GM23248 (cell line): Measurements from ENCODE around the gene BHLHE41. TPM values are rescaled to one million over a fixed set of nuclear protein-coding genes. Genes with fewer than 3 reads are reported as not detected.

Experiments
- DNase-seq: peaks from one replicate; pipeline ENCODE4 v3.0.0-alpha.2; 2015
- H2AFZ ChIP-seq: fragments of 200-600 bp; sonication (generic); 2 replicates; pipeline ENCODE4 v1.6.1; 2016; ENCODE audit warnings: antibody characterized with exemption
- H3F3A ChIP-seq: fragments of 200-600 bp; sonication (generic); 2 replicates; pipeline ENCODE4 v1.6.1; 2016; ENCODE audit warnings: mild to moderate bottlenecking, antibody characterized with exemption, mixed run types; ENCODE audit not compliant: insufficient read depth
- H3K27ac ChIP-seq: fragments of 200-600 bp; sonication (generic); 2 replicates; pipeline ENCODE4 v1.5.1; 2016; ENCODE audit warnings: mild to moderate bottlenecking
- H3K27me3 ChIP-seq: fragments of 200-600 bp; sonication (generic); replicated peaks from 2 replicates; pipeline ENCODE4 v1.6.1; 2016; ENCODE audit warnings: mild to moderate bottlenecking; ENCODE audit not compliant: insufficient read depth
- H3K36me3 ChIP-seq: fragments of 200-600 bp; sonication (generic); 2 replicates; pipeline ENCODE4 v1.6.1; 2016; ENCODE audit warnings: low read depth, mild to moderate bottlenecking
- H3K4me1 ChIP-seq: fragments of 200-600 bp; sonication (generic); 2 replicates; pipeline ENCODE4 v1.6.1; 2016; ENCODE audit warnings: mild to moderate bottlenecking; ENCODE audit not compliant: insufficient read depth
- H3K4me2 ChIP-seq: fragments of 200-600 bp; sonication (generic); one replicate; pipeline ENCODE4 v1.6.1; 2016; ENCODE audit warnings: mild to moderate bottlenecking; ENCODE audit not compliant: unreplicated experiment
- H3K4me3 ChIP-seq: fragments of 200-600 bp; sonication (generic); 2 replicates; pipeline ENCODE4 v1.5.1; 2016; ENCODE audit warnings: mild to moderate bottlenecking
- H3K79me2 ChIP-seq: fragments of 200-600 bp; sonication (generic); 2 replicates; pipeline ENCODE4 v1.6.1; 2016; ENCODE audit warnings: mild to moderate bottlenecking; ENCODE audit not compliant: insufficient read depth
- H3K9ac ChIP-seq: fragments of 200-600 bp; sonication (generic); 2 replicates; pipeline ENCODE4 v1.6.1; 2016; ENCODE audit warnings: mild to moderate bottlenecking
- H3K9me2 ChIP-seq: fragments of 200-600 bp; sonication (generic); 2 replicates; pipeline ENCODE4 v1.6.1; 2016; ENCODE audit warnings: mixed run types, mild to moderate bottlenecking, moderate library complexity; ENCODE audit not compliant: insufficient read depth
- H3K9me3 ChIP-seq: fragments of 200-600 bp; sonication (generic); one replicate; pipeline ENCODE4 v1.6.1; 2017; ENCODE audit warnings: low read depth
- H4K20me1 ChIP-seq: fragments of 200-600 bp; sonication (generic); 2 replicates; pipeline ENCODE4 v1.6.0; 2016; ENCODE audit not compliant: insufficient read depth
- EZH2 ChIP-seq: fragments of 200-600 bp; sonication (generic); IDR thresholded peaks from 2 replicates; pipeline ENCODE4 v1.6.1; 2018; ENCODE audit warnings: antibody characterized with exemption, mild to moderate bottlenecking; ENCODE audit not compliant: insufficient read depth, poor library complexity, severe bottlenecking
- EZH2phosphoT487 ChIP-seq: fragments of 200-600 bp; sonication (generic); IDR thresholded peaks from 2 replicates; pipeline ENCODE4 v1.6.1; 2018; ENCODE audit warnings: antibody characterized with exemption, moderate library complexity, mild to moderate bottlenecking, low read depth; ENCODE audit not compliant: insufficient read depth
- WGBS, 2 experiments: methylation state at CpG; one replicate each; pipeline ENCODE4 v1.1.6; 2015 to 2017; ENCODE audit warnings: low lambda C conversion rate in 2 of 2, low coverage in 1 of 2; ENCODE audit errors: missing lambda C conversion rate in 2 of 2; 5-methylcytosine and 5-hydroxymethylcytosine counted together
- in situ Hi-C: fragments of 300-500 bp; cut with MboI; formaldehyde crosslinking; loops from 2 replicates; pipeline ENCODE4 v1.15.0; 2020
- polyA plus RNA-seq: library from polyadenylated mRNA; unstranded; fragments of >200 nt; fragmentation: Nextera tagmentation; extraction: Ambion mirVana; gene quantifications from 2 replicates; pipeline ENCODE4 v1.2.1, GENCODE V29; 2016
- total RNA-seq: library from RNA; depleted of rRNA; stranded (reverse); fragments of >200 nt; shearing (Covaris generic); gene quantifications from 2 replicates; pipeline ENCODE4 v1.2.3, GENCODE V29; 2014

The BHLHE41 gene
- total and polyA plus RNA-seq, 2 experiments from 2014 or later, result 0.76 to 1.3 TPM

DNA sequence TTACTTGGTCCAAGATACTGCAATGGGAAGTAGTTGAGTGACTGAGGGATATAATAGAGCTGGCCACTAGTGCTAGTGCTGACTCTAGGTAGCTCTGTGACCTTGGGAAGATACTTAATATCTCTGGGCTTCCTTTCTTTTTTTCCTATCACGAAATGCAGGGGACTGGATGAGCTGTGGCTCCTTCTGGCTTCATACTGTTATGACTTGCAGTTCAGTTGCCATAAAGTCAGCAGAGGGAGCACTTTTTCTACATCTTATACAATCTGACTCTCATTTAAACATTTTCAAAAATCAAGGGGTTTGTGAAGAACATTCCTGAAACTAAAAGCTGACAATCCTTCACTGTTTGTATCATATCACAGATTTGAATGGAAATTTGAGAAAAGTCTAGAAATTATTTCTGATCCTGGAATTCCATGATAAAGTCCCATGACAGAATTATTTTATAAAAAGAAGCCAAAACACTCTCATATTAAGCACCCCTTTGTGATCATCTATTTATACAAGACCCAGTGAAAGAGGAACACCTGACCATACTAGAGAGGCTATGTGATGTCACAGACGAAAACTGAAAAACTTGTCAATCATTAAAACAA lies 5.3 kb downstream of the BHLHE41 start:
- DNase-seq, result peak; percentile 83
- Histone ChIP-seq H3K79me2 (no peaks in the 10 kb centered on the region), H3K9me3 (no peaks in the 10 kb centered on the region), H3K27ac (no peak overlapping the region), H3F3A (peaks cover 22% of the 10 kb centered on the region), H3K4me2 (no peak overlapping the region), H3K36me3 (no peaks in the 10 kb centered on the region), H3K9ac (no peak overlapping the region), H3K4me3 (no peak overlapping the region), H3K27me3 (no peaks in the 10 kb centered on the region), H4K20me1 (no peaks in the 10 kb centered on the region), H2AFZ (no peak overlapping the region), H3K9me2 (no peaks in the 10 kb centered on the region), H3K4me1 (peaks cover 13% of the 10 kb centered on the region)
- no peak for TF ChIP-seq EZH2phosphoT487
- no peak for TF ChIP-seq EZH2
- 3 to 13% methylated on average over 2 of the region's 2 CpGs for WGBS, 2 experiments
- in situ Hi-C loops, result loop anchor here (10.0 kb wide), 1 partner anchor 535 kb away; no protein-coding TSS in a partner anchor

DNA sequence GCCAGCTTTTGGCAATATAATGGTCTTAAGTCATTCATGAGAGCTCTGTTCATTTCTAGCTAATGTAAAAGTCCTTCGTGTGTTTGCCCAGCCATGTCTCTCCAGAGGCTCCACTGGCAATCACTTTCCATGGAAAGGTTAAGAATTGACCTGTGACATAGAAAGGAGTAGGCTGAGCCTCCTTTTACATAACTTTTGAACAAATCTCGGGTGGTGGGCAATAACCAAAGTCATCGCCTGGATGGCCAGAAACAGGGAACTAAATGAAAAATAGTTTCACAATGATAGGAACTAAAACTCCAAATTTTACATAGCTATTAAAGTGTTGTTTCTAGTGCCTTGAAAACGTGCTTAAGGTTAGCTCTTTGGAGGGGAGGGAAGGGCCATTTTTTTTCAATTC lies 6.5 kb downstream of the BHLHE41 start:
- H4K20me1 ChIP-seq, result no peaks in the 10 kb centered on the region
- peaks cover 11% of the 10 kb centered on the region; the same call in 1 of the 2 replicates for H3K4me1 ChIP-seq
- TF ChIP-seq EZH2, result no peak
- no peak for TF ChIP-seq EZH2phosphoT487
- no peaks in the 10 kb centered on the region for H3K9me3 ChIP-seq
- H3K79me2 ChIP-seq, result no peaks in the 10 kb centered on the region
- H3K4me2 ChIP-seq, result no peak overlapping the region
- no peak for DNase-seq
- H2AFZ ChIP-seq, result no peak overlapping the region
- H3K36me3 ChIP-seq, result no peaks in the 10 kb centered on the region
- H3K27ac ChIP-seq, result no peak overlapping the region
- H3K9ac ChIP-seq, result no peak overlapping the region
- 93 to 99% methylated on average over 4 of the region's 4 CpGs for WGBS, 2 experiments
- H3K4me3 ChIP-seq, result no peak overlapping the region
- no peaks in the 10 kb centered on the region for H3K27me3 ChIP-seq
- no peaks in the 10 kb centered on the region for H3K9me2 ChIP-seq
- peaks cover 14% of the 10 kb centered on the region for H3F3A ChIP-seq
- in situ Hi-C loops, result loop anchor here (10.0 kb wide), 1 partner anchor 536 kb away; no protein-coding TSS in a partner anchor

DNA sequence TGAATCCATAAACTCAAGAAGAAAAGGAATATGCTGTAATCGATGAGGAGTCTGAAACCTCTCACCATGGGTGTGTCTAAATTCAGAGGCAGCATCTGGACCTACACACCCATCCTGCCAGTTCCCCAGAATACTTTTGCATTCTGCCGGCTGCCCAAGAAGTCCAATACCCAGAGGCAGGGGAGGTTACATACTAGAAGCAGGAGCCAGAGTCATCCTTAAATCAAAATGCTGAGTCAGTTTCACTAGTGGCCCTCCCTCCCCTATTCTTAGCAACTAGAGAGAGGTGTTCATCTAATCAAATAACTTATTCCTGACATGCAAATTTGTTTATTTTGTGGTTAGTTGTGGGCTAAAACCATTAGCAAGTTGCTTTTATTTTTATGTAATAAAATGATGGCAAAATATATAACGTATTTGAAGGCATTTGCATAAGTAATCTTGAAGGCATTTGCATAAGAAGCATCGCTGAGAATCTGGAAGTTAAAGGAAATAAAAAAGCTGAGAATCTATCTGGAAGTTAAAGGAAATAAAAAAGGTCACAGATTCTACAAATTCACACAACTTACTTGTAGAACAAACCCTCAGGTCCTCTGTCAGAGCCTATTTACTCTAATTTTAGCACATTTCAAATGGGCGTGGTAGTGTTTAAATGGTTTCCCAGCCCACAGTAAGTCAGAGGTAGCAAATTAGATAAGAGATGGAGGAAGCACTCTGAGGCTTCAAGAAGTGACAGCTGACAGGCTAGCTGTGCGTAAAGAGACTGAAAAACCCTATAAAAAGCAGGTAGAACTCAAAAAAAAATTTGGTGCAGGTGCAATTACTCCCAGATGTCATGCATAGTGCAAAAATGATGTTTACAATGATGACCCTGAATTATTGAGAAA lies 7.8 kb downstream of the BHLHE41 start:
- in situ Hi-C loops, result loop anchor here (10.0 kb wide), 1 partner anchor 538 kb away; no protein-coding TSS in a partner anchor
- 62 to 63% methylated on average over 6 of the region's 6 CpGs for WGBS, 2 experiments
- H3K4me3 ChIP-seq, result no peak overlapping the region
- no peaks in the 10 kb centered on the region for H4K20me1 ChIP-seq
- peaks cover 11% of the 10 kb centered on the region; the same call in 1 of the 2 replicates for H3K4me1 ChIP-seq
- TF ChIP-seq EZH2phosphoT487 (no peak), EZH2 (no peak)
- H3K4me2 ChIP-seq, result no peak overlapping the region
- H3K79me2 ChIP-seq, result no peaks in the 10 kb centered on the region
- H2AFZ ChIP-seq, result no peak overlapping the region
- H3K27ac ChIP-seq, result no peak overlapping the region
- H3F3A ChIP-seq, result peaks cover 18% of the 10 kb centered on the region
- H3K9me2 ChIP-seq, result no peaks in the 10 kb centered on the region
- H3K27me3 ChIP-seq, result no peaks in the 10 kb centered on the region
- no peak overlapping the region for H3K9ac ChIP-seq
- DNase-seq, result peak; percentile 51
- no peaks in the 10 kb centered on the region for H3K9me3 ChIP-seq
- no peaks in the 10 kb centered on the region for H3K36me3 ChIP-seq

GRCh38 chr12:26114720-26115401 lies 10.0 kb downstream of the BHLHE41 start:
- 5 to 11% methylated on average over 13 of the region's 13 CpGs for WGBS, 2 experiments
- H3K9me3 ChIP-seq, result no peaks in the 10 kb centered on the region
- H3K4me3 ChIP-seq, result peak overlapping the region; percentile 67
- H3K36me3 ChIP-seq, result no peaks in the 10 kb centered on the region
- no peaks in the 10 kb centered on the region for H3K79me2 ChIP-seq
- peak overlapping the region; percentile 79 for H3K4me2 ChIP-seq
- no peak for TF ChIP-seq EZH2phosphoT487
- TF ChIP-seq EZH2, result no peak
- no peaks in the 10 kb centered on the region for H3K27me3 ChIP-seq
- H2AFZ ChIP-seq, result peak overlapping the region; percentile 75
- peak overlapping the region; percentile 75 for H3K27ac ChIP-seq
- peak; percentile 22 for DNase-seq
- no peaks in the 10 kb centered on the region for H4K20me1 ChIP-seq
- peaks cover 11% of the 10 kb centered on the region; the same call in 1 of the 2 replicates for H3K4me1 ChIP-seq
- H3F3A ChIP-seq, result peaks cover 18% of the 10 kb centered on the region
- H3K9ac ChIP-seq, result peak overlapping the region; percentile 80
- in situ Hi-C loops, result loop anchor here (10.0 kb wide), 1 partner anchor 540 kb away; no protein-coding TSS in a partner anchor
- H3K9me2 ChIP-seq, result no peaks in the 10 kb centered on the region
